ENCODE data around the gene SVBP.

GRCh38 chr1:42822800-42823392, 5.7 kb upstream of the SVBP start:
- TF ChIP-seq CTCF (IDR thresholded peaks at IDR 0.05; ENCODE audit: extremely low read depth in 1 of 2, insufficient read depth in 1 of 2, low read depth in 1 of 2, low read length in 2 of 2), result no peak
- TF ChIP-seq POLR2A (IDR thresholded peaks at IDR 0.05; ENCODE audit: low read depth, low read length), result no peak
- no peak for TF ChIP-seq POLR2AphosphoS5 (IDR thresholded peaks at IDR 0.05; ENCODE audit: insufficient read depth, low read depth, low read length)
- no peak for TF ChIP-seq EZH2 (IDR thresholded peaks at IDR 0.05; ENCODE audit: borderline replicate concordance, low read depth, low read length, severe bottlenecking)
- TF ChIP-seq MAX (IDR thresholded peaks at IDR 0.05; ENCODE audit: insufficient read depth, insufficient read length), result no peak
